GM12878 (cell line): Measurements from ENCODE around the gene GPR61. TPM values are rescaled to one million over a fixed set of nuclear protein-coding genes. Genes with fewer than 3 reads are reported as not detected.

Source experiments
- ATF7 ChIP-seq: fragments of 450-650 bp; IDR thresholded peaks from 2 replicates; pipeline ENCODE4 v1.6.1; 2016; ENCODE audit warnings: low read depth, mild to moderate bottlenecking
- BHLHE40 ChIP-seq, 2 experiments: fragments of 450-650 bp in 1 of 2; IDR thresholded peaks; 2 replicates each; pipeline ENCODE4 v1.6.1; 2011 to 2017; ENCODE audit warnings: low read depth in 2 of 2, borderline replicate concordance in 1 of 2, improper control_type of control experiment in 1 of 2, low read length in 1 of 2, mild to moderate bottlenecking in 1 of 2
- CHD1 ChIP-seq: IDR thresholded peaks from 2 replicates; pipeline ENCODE4 v1.6.1; 2012; ENCODE audit warnings: low read depth, low read length, improper control_type of control experiment
- CREM ChIP-seq: IDR thresholded peaks from 2 replicates; pipeline ENCODE4 v1.6.1; 2014; ENCODE audit warnings: antibody characterized with exemption, low read depth
- CTCF ChIP-seq, 3 experiments: IDR thresholded peaks in 2 of 3; conservative IDR thresholded peaks in 1 of 3; 2 replicates each; pipeline ENCODE4 v1.5.1; 2011; ENCODE audit warnings: low read depth in 3 of 3, low read length in 3 of 3, mild to moderate bottlenecking in 3 of 3, control low read depth in 2 of 3, moderate library complexity in 2 of 3, inconsistent platforms in 1 of 3, mixed read lengths in 1 of 3; ENCODE audit not compliant: control insufficient read depth in 2 of 3, insufficient read depth in 1 of 3; ENCODE audit errors: extremely low read depth in 1 of 3
- E2F8 ChIP-seq: fragments of 450-650 bp; IDR thresholded peaks from 2 replicates; pipeline ENCODE4 v1.6.1; 2018; ENCODE audit warnings: mild to moderate bottlenecking, low read depth, moderate library complexity; ENCODE audit not compliant: partially characterized antibody
- EP300 ChIP-seq, 2 experiments: fragments of 150-350 bp in 1 of 2; IDR thresholded peaks; 2 replicates each; pipeline ENCODE4 v1.6.1; 2011 to 2012; ENCODE audit warnings: low read depth in 2 of 2, low read length in 2 of 2, borderline replicate concordance in 1 of 2, improper control_type of control experiment in 1 of 2, inconsistent platforms in 1 of 2; ENCODE audit not compliant: control insufficient read depth in 1 of 2
- NBN ChIP-seq: fragments of 450-650 bp; IDR thresholded peaks from 2 replicates; pipeline ENCODE4 v1.6.1; 2016
- NFIC ChIP-seq: IDR thresholded peaks from 2 replicates; pipeline ENCODE4 v1.6.1; 2012; ENCODE audit warnings: low read depth, mild to moderate bottlenecking, inconsistent platforms, low read length, moderate library complexity
- NRF1 ChIP-seq: conservative IDR thresholded peaks from 2 replicates; pipeline ENCODE4 v1.6.1; 2011; ENCODE audit warnings: mild to moderate bottlenecking, low read depth, low read length, improper control_type of control experiment
- PBX3 ChIP-seq: IDR thresholded peaks from 2 replicates; pipeline ENCODE4 v1.6.1; 2011; ENCODE audit warnings: mild to moderate bottlenecking, low read depth, low read length, moderate library complexity; ENCODE audit not compliant: insufficient replicate concordance
- PKNOX1 ChIP-seq: fragments of 450-650 bp; IDR thresholded peaks from 2 replicates; pipeline ENCODE4 v1.6.1; 2016; ENCODE audit warnings: mild to moderate bottlenecking
- PML ChIP-seq: IDR thresholded peaks from 2 replicates; pipeline ENCODE4 v1.6.1; 2012; ENCODE audit warnings: low read length, inconsistent platforms
- RUNX3 ChIP-seq: IDR thresholded peaks from 2 replicates; pipeline ENCODE4 v1.6.1; 2012; ENCODE audit warnings: low read length, inconsistent platforms
- SIX5 ChIP-seq: IDR thresholded peaks from 2 replicates; pipeline ENCODE4 v1.6.1; 2011; ENCODE audit warnings: mild to moderate bottlenecking, low read depth, low read length, moderate library complexity; ENCODE audit not compliant: severe bottlenecking
- SMARCA5 ChIP-seq: fragments of 450-650 bp; IDR thresholded peaks from 2 replicates; pipeline ENCODE4 v1.6.1; 2017; ENCODE audit warnings: mild to moderate bottlenecking
- SP1 ChIP-seq: IDR thresholded peaks from one replicate; pipeline ENCODE4 v1.6.1; 2011; ENCODE audit warnings: low read depth, low read length
- SPI1 ChIP-seq: IDR thresholded peaks from 2 replicates; pipeline ENCODE4 v1.6.1; 2011; ENCODE audit warnings: low read depth, mild to moderate bottlenecking, low read length, moderate library complexity, borderline replicate concordance; ENCODE audit not compliant: insufficient read depth
- SREBF1 ChIP-seq: IDR thresholded peaks from 2 replicates; pipeline ENCODE4 v1.6.1; 2012; ENCODE audit warnings: mild to moderate bottlenecking, low read length
- STAT1 ChIP-seq: fragments of 450-650 bp; conservative IDR thresholded peaks from 2 replicates; pipeline ENCODE4 v1.6.1; 2014; ENCODE audit warnings: antibody characterized with exemption, mild to moderate bottlenecking
- SUPT20H ChIP-seq: IDR thresholded peaks from 2 replicates; pipeline ENCODE4 v1.6.1; 2011; ENCODE audit warnings: low read depth, mild to moderate bottlenecking, low read length, moderate library complexity, borderline replicate concordance; ENCODE audit not compliant: control insufficient read depth
- SUZ12 ChIP-seq: fragments of 200-600 bp; sonication (generic); IDR thresholded peaks from one replicate; pipeline ENCODE4 v1.6.1; 2018; ENCODE audit warnings: antibody characterized with exemption, mild to moderate bottlenecking; ENCODE audit not compliant: unreplicated experiment
- TBL1XR1 ChIP-seq: IDR thresholded peaks from 2 replicates; pipeline ENCODE4 v1.6.1; 2012; ENCODE audit warnings: low read depth, low read length, improper control_type of control experiment
- ZNF217 ChIP-seq: fragments of 450-650 bp; IDR thresholded peaks from 2 replicates; pipeline ENCODE4 v1.6.1; 2017; ENCODE audit warnings: antibody characterized with exemption, mild to moderate bottlenecking
- polyA plus RNA-seq, 11 experiments: library from polyadenylated mRNA; depleted of rRNA in 4 of 11; unstranded in 6 of 11; stranded (reverse) in 5 of 11; fragments of >200 nt; fragmentation: Nextera tagmentation in 4 of 11; fragmentation: Illumina TruSeq in 1 of 11; extraction: Ambion mirVana in 4 of 11; extraction: Trizol in 1 of 11; gene quantifications; 1 replicate in 1 of 11; 2 replicates in 10 of 11; pipeline versions ENCODE4 v1.2.1 to v1.2.3, GENCODE V29; 2011 to 2016; ENCODE audit warnings: inconsistent platforms in 2 of 11, missing spikeins in 2 of 11, low read depth in 1 of 11
- total RNA-seq, 4 experiments: library from RNA; depleted of rRNA in 3 of 4; stranded (reverse); fragments of >200 nt in 3 of 4; fragmentation: Illumina TruSeq in 1 of 4; extraction: Trizol in 1 of 4; gene quantifications; 2 replicates each; pipeline versions ENCODE4 v1.2.1 to v1.2.3, GENCODE V29; 2013 to 2021

Gene GPR61
- total and polyA plus RNA-seq, 10 of the 15 experiments (the other 5 are each of a cell fraction or from before 2014, with no cell fraction given), result 0.19 to 1.1 (median 0.35) TPM; not detected in 2

GRCh38 chr1:109532365-109533136 is 7.1 kb upstream of the GPR61 start (continued):
- TF ChIP-seq BHLHE40 (IDR thresholded peaks at IDR 0.05; ENCODE audit: borderline replicate concordance in 1 of 2, low read depth in 2 of 2, low read length in 1 of 2), result peak in 1 of 2 experiments; percentile 13; a peak in 1 of 4 replicates
- no peak for TF ChIP-seq TBL1XR1
- TF ChIP-seq CTCF (IDR thresholded peaks at IDR 0.05 in 2 of 3, conservative IDR thresholded peaks at IDR 0.05 in 1 of 3; ENCODE audit: control insufficient read depth in 2 of 3, extremely low read depth in 1 of 3, insufficient read depth in 1 of 3, low read depth in 3 of 3, low read length in 3 of 3), result peak; percentile 96 to 99 (median 97)
- 0 out of 2 replicates have a peak, but pooled peaks have one; percentile 22 for TF ChIP-seq CREM
- no peak for TF ChIP-seq NFIC
- TF ChIP-seq NRF1, result no peak
- TF ChIP-seq SUZ12, result no peak
- no peak for TF ChIP-seq STAT1
- no peak for TF ChIP-seq SP1
- TF ChIP-seq EP300 (IDR thresholded peaks at IDR 0.05; ENCODE audit: borderline replicate concordance in 1 of 2, control insufficient read depth in 1 of 2, low read depth in 2 of 2, low read length in 2 of 2), result no peak
- no peak for TF ChIP-seq SIX5
- no peak for TF ChIP-seq SUPT20H
- peak; percentile 82; the same call in 1 of the 2 replicates for TF ChIP-seq NBN
- peak; percentile 64; the same call in 1 of the 2 replicates for TF ChIP-seq RUNX3
- no peak for TF ChIP-seq PBX3
- TF ChIP-seq ZNF217, result no peak
- peak; percentile 17; the same call in 1 of the 2 replicates for TF ChIP-seq ATF7
- TF ChIP-seq SPI1, result no peak
- no peak for TF ChIP-seq E2F8
- peak; percentile 50 for TF ChIP-seq SMARCA5
- no peak for TF ChIP-seq CHD1
- no peak for TF ChIP-seq SREBF1
- peak; percentile 62 for TF ChIP-seq PKNOX1
- TF ChIP-seq PML, result no peak
